Right ventricle myocardium superior (tissue), 1 donor: ENCODE data around the gene ALKBH7. TPM values are rescaled to one million over a fixed set of nuclear protein-coding genes. Genes with fewer than 3 reads are reported as not detected.
"Not testable (repeated sequence)": the region's sequence is repeated elsewhere in the genome, so short reads cannot be mapped to it uniquely, and the experiment has no call there.

Experiments
- ATAC-seq: fragments of 200-7000 bp; cut with Tn5 transposase; one replicate; pipeline ENCODE4 v1.9.1; 2020; ENCODE audit warnings: mild to moderate bottlenecking; ENCODE audit not compliant: poor library complexity
- DNase-seq: peaks from one replicate; pipeline ENCODE4 v3.0.0-alpha.2; 2020
- intact Hi-C: fragments of 100-400 bp; cut with DNase I; formaldehyde crosslinking; loops from one replicate; pipeline ENCODE4 v1.11.2; 2022
- total RNA-seq: library from RNA; stranded (reverse); fragmentation: NEBNext Ultra II Directional; extraction: Animal tissue kit (Norgen Biotek cat#: 25700); gene quantifications from one replicate; pipeline ENCODE4 v1.2.1, GENCODE V29; 2021
- donor health status: DM: no; HTN: yes; CAD: no; lungs with severe emphysema.

Gene ALKBH7
- total RNA-seq, 1 donor from 2014 or later, result 134 TPM

GRCh38 chr19:6360857-6361216 is 11.8 kb upstream of the ALKBH7 start:
- intact Hi-C loops, ATAC-seq, DNase-seq: not testable (repeated sequence)

- intact Hi-C loops, result no loop called here
- DNase-seq (no peak), ATAC-seq (no peak)
Measured at GRCh38 chr19:6362027-6362350, 10.6 kb upstream of the ALKBH7 start.

- DNase-seq (no peak), ATAC-seq (no peak)
- intact Hi-C loops, result no loop called here
Measured at GRCh38 chr19:6362351-6362801, 10.2 kb upstream of the ALKBH7 start.

- ATAC-seq (no peak), DNase-seq (no peak)
- intact Hi-C loops, result no loop called here
Measured at GRCh38 chr19:6364353-6364752, 8.2 kb upstream of the ALKBH7 start.

- intact Hi-C loops, result no loop called here
- peak; percentile 87 for ATAC-seq
- DNase-seq, result peak; percentile 99
Measured at GRCh38 chr19:6373096-6373812, 660 bp downstream of the ALKBH7 start.

GRCh38 chr19:6373813-6374108 is 1.2 kb downstream of the ALKBH7 start:
- no peak for ATAC-seq
- intact Hi-C loops, result no loop called here
- no peak for DNase-seq

- intact Hi-C loops, result no loop called here
- ATAC-seq, result no peak
- DNase-seq, result no peak
Measured at GRCh38 chr19:6374161-6374709, 1.6 kb downstream of the ALKBH7 start.

- intact Hi-C loops, result no loop called here
- no peak for DNase-seq
- no peak for ATAC-seq
Measured at GRCh38 chr19:6374711-6375410, 2.3 kb downstream of the ALKBH7 start.

GRCh38 chr19:6375411-6376010 is 2.9 kb downstream of the ALKBH7 start, which contains the start of gene PSPN:
Gene PSPN, minus strand, starts transcription at chr19:6375933. Its CDS starts 84 bp downstream, at chr19:6375849.
- intact Hi-C loops, result no loop called here
- no peak for DNase-seq
- no peak for ATAC-seq

GRCh38 chr19:6376512-6377190 is 4.1 kb downstream of the ALKBH7 start:
- intact Hi-C loops, result no loop called here
- ATAC-seq (no peak), DNase-seq (no peak)

- intact Hi-C loops, result no loop called here
- DNase-seq, result no peak
- no peak for ATAC-seq
Measured at GRCh38 chr19:6378041-6378440, 5.4 kb downstream of the ALKBH7 start.

- ATAC-seq (no peak), DNase-seq (no peak)
- intact Hi-C loops, result no loop called here
Measured at GRCh38 chr19:6378486-6378885, 5.9 kb downstream of the ALKBH7 start.

- DNase-seq (no peak), ATAC-seq (no peak)
- intact Hi-C loops, result no loop called here
Measured at GRCh38 chr19:6379744-6380143, 7.2 kb downstream of the ALKBH7 start.

- intact Hi-C loops, result no loop called here
- ATAC-seq (no peak), DNase-seq (no peak)
Measured at GRCh38 chr19:6381030-6381750, 8.6 kb downstream of the ALKBH7 start.

GRCh38 chr19:6383188-6383587 is 10.6 kb downstream of the ALKBH7 start:
- ATAC-seq, result no peak
- no peak for DNase-seq
- intact Hi-C loops, result no loop called here

- intact Hi-C loops, result no loop called here
- DNase-seq, result no peak
- ATAC-seq, result no peak
Measured at GRCh38 chr19:6384381-6384780, 11.8 kb downstream of the ALKBH7 start.

GRCh38 chr19:6387372-6387771 is 14.8 kb downstream of the ALKBH7 start:
- no peak for ATAC-seq

GRCh38 chr19:6392221-6393073 is 19.9 kb downstream of the ALKBH7 start:
- DNase-seq (no peak), ATAC-seq (no peak)
- intact Hi-C loops, result loop anchor here (5.0 kb wide), 1 partner anchor 65 kb away; the partner anchor contains the start of gene SLC25A23

More at GRCh38 chr19:6387372-6387771, 14.8 kb downstream of the ALKBH7 start:
- no peak for DNase-seq
- intact Hi-C loops, result no loop called here
